B cell (primary cell): ENCODE measurements around the gene ARSA. TPM values are rescaled to one million over a fixed set of nuclear protein-coding genes. Genes with fewer than 3 reads are reported as not detected.

Experiments used
- ATAC-seq: fragments of 200-7000 bp; cut with Tn5 transposase; one replicate; pipeline ENCODE4 v1.10.0; 2021; ENCODE audit warnings: low read depth, mild to moderate bottlenecking, moderate number of reproducible peaks, moderate library complexity
- CTCF ChIA-PET: fragments of 350-600 bp; sonication (Branson Sonifier 250); formaldehyde crosslinking; loops from one replicate; lab custom pipeline; 2021; ENCODE audit warnings: antibody characterized with exemption, inconsistent platforms; lab: Charles Lee
- POLR2A ChIA-PET: fragments of 350-600 bp; sonication (Branson Sonifier 250); formaldehyde crosslinking; loops from one replicate; lab custom pipeline; 2021; ENCODE audit warnings: antibody characterized with exemption; lab: Charles Lee
- DNase-seq: peaks from one replicate; pipeline ENCODE4 v3.0.0; 2013
- H2AFZ ChIP-seq: 2 replicates; pipeline ENCODE4 v1.6.1; 2012; ENCODE audit warnings: mild to moderate bottlenecking, low read depth, low read length; ENCODE audit not compliant: insufficient read depth, poor library complexity, severe bottlenecking
- H3K27ac ChIP-seq, 2 donors: 1 replicate in 1 of 2; 2 replicates in 1 of 2; pipeline ENCODE4 v1.5.1; 2012 to 2013; ENCODE audit warnings: low read length in 2 of 2, mild to moderate bottlenecking in 2 of 2, moderate library complexity in 1 of 2
- H3K27me3 ChIP-seq, 4 experiments: fragments of 200-600 bp in 1 of 4; sonication (generic) in 1 of 4; replicated peaks in 1 of 4; 1 replicate in 2 of 4; 2 replicates in 2 of 4; pipeline versions ENCODE4 v1.6.1 to v1.7.0; 2013 to 2016; ENCODE audit warnings: low read length in 3 of 4, mild to moderate bottlenecking in 2 of 4, mixed read lengths in 1 of 4, moderate library complexity in 1 of 4; ENCODE audit not compliant: insufficient read depth in 4 of 4, control insufficient read depth in 3 of 4; ENCODE audit errors: control extremely low read depth in 1 of 4
- H3K36me3 ChIP-seq, 2 experiments: replicated peaks in 1 of 2; 1 replicate in 1 of 2; 2 replicates in 1 of 2; pipeline versions ENCODE4 v1.6.1 to v1.7.1; 2013; ENCODE audit warnings: low read length in 1 of 2; ENCODE audit not compliant: insufficient read depth in 2 of 2, control insufficient read depth in 1 of 2; ENCODE audit errors: control extremely low read depth in 1 of 2, extremely low read depth in 1 of 2
- H3K4me1 ChIP-seq, 2 donors: fragments of 200-600 bp in 1 of 2; sonication (generic) in 1 of 2; 1 replicate in 1 of 2; 2 replicates in 1 of 2; pipeline versions ENCODE4 v1.5.1 to v1.6.1; 2013 to 2017; ENCODE audit warnings: low read length in 2 of 2; ENCODE audit not compliant: control insufficient read depth in 2 of 2, insufficient read depth in 2 of 2
- H3K4me2 ChIP-seq: replicated peaks from 2 replicates; pipeline ENCODE3; 2012; ENCODE audit warnings: mild to moderate bottlenecking, low read depth, low read length; ENCODE audit not compliant: poor library complexity, severe bottlenecking
- H3K4me3 ChIP-seq, 5 experiments: fragments of 200-600 bp in 1 of 5; sonication (generic) in 1 of 5; 1 replicate in 3 of 5; 2 replicates in 2 of 5; pipeline versions ENCODE4 v1.5.1 to v1.7.0; 2011 to 2016; ENCODE audit warnings: low read length in 4 of 5, mild to moderate bottlenecking in 4 of 5, low read depth in 2 of 5, control low read depth in 1 of 5, moderate library complexity in 1 of 5; ENCODE audit not compliant: insufficient read depth in 1 of 5; ENCODE audit errors: control extremely low read depth in 1 of 5, extremely low read depth in 1 of 5
- H3K79me2 ChIP-seq: fragments of 200-600 bp; sonication (generic); one replicate; pipeline ENCODE4 v1.6.0; 2016; ENCODE audit warnings: low read length; ENCODE audit not compliant: control insufficient read depth, insufficient read depth
- H3K9ac ChIP-seq: fragments of 200-600 bp; sonication (generic); 2 replicates; pipeline ENCODE4 v1.6.1; 2017; ENCODE audit warnings: mild to moderate bottlenecking, low read length, moderate library complexity
- H3K9me3 ChIP-seq, 3 donors: one replicate each; pipeline versions ENCODE4 v1.6.1 to v1.7.1; 2013; ENCODE audit warnings: low read length in 2 of 3; ENCODE audit not compliant: control insufficient read depth in 2 of 3, insufficient read depth in 1 of 3; ENCODE audit errors: control extremely low read depth in 1 of 3
- H4K20me1 ChIP-seq: 2 replicates; pipeline ENCODE4 v1.6.0; 2012; ENCODE audit warnings: mild to moderate bottlenecking, low read length; ENCODE audit not compliant: insufficient read depth, control insufficient read depth, poor library complexity, severe bottlenecking
- H3K27ac Mint-ChIP-seq: one replicate; pipeline ENCODE4 v1.8.0; 2021; ENCODE audit warnings: mixed read lengths
- H3K27me3 Mint-ChIP-seq: one replicate; pipeline ENCODE4 v1.8.0; 2021; ENCODE audit warnings: mixed read lengths
- H3K4me1 Mint-ChIP-seq: one replicate; pipeline ENCODE4 v1.8.0; 2021; ENCODE audit warnings: mixed read lengths
- H3K4me3 Mint-ChIP-seq: one replicate; pipeline ENCODE4 v1.8.0; 2021; ENCODE audit warnings: mixed read lengths
- H3K9me3 Mint-ChIP-seq: one replicate; pipeline ENCODE4 v1.8.0; 2022; ENCODE audit warnings: mixed read lengths; ENCODE audit not compliant: insufficient read depth
- EZH2 ChIP-seq: IDR thresholded peaks from 2 replicates; pipeline ENCODE4 v1.6.1; 2012; ENCODE audit warnings: borderline replicate concordance, low read depth, mild to moderate bottlenecking, moderate library complexity, low read length; ENCODE audit not compliant: insufficient read depth, poor library complexity, severe bottlenecking
- WGBS: methylation state at CpG from one replicate; pipeline ENCODE4 v1.1.5; 2013; ENCODE audit warnings: missing lambda C conversion rate; ENCODE audit not compliant: insufficient coverage; 5-methylcytosine and 5-hydroxymethylcytosine counted together
- intact Hi-C: fragments of 100-400 bp; cut with micrococcal nuclease; formaldehyde crosslinking; loops from one replicate; pipeline ENCODE4 v1.10.0; 2022
- polyA plus RNA-seq: library from polyadenylated mRNA; depleted of rRNA; stranded (reverse); fragments of >200 nt; gene quantifications from 2 replicates; pipeline ENCODE4 v1.2.3, GENCODE V29; 2012
- total RNA-seq, 2 donors: library from RNA; stranded (reverse); fragments of 120-200 nt in 1 of 2; gene quantifications; 1 replicate in 1 of 2; 2 replicates in 1 of 2; pipeline versions ENCODE4 v1.2.3 to v1.2.4, GENCODE V29; 2013 to 2022
- TF ChIP-seq, protein P1 (sequence below): fragments of 200-600 bp; IDR thresholded peaks from one replicate; pipeline ENCODE4 v1.8.0; 2022; ENCODE audit warnings: antibody characterized with exemption, mild to moderate bottlenecking

ARSA gene
- total and polyA plus RNA-seq, 2 donors (not counting 1 experiment from before 2014, with no cell fraction given) = 82.0 to 128 TPM

DNA sequence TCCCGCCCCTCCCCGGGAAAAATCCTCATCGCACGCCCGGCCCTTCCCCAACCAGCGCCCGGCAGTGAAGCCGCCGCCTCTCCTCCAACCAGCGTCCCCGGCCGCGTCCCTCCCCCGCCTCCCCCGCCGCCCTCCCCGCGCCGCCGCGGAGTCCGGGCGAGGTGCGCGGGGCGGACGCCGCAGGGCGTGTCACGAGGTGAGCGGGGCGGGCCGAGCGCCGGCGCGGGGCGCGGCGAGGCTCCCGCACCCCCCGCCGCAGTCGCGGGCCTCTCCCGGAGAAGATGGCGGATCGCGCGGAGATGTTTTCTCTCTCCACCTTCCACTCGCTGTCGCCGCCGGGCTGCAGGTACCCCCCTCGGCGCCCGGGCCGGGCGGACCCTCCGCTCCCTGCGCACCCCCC, 27.4 kb downstream of the ARSA start, which contains the start of gene MAPK8IP2:
TSS of gene MAPK8IP2 (plus strand) at position 256 of the 400 bp plus-strand sequence. CDS start at position 282, 26 bp downstream.
- Histone ChIP-seq H3K4me2 (peak within 1 kb of the TSS; percentile 66), H4K20me1 (no peaks in the 10 kb centered on the region), H3K36me3 (no peaks in the 10 kb centered on the region), H3K4me1 (peaks cover 7 to 9% of the 10 kb centered on the region in 2 donors), H3K27ac (no peak within 1 kb of the TSS), H3K9me3 (peaks cover 0 to 10% (median 0%) of the 10 kb centered on the region in 3 donors), H3K4me3 (no peak within 1 kb of the TSS), H3K27me3 (peaks cover 0 to 59% (median 26%) of the 10 kb centered on the region in 4 experiments), H3K9ac (no peak within 1 kb of the TSS), H2AFZ (no peak within 1 kb of the TSS), H3K79me2 (no peaks in the 10 kb centered on the region)
- TF ChIP-seq, protein P1, sequence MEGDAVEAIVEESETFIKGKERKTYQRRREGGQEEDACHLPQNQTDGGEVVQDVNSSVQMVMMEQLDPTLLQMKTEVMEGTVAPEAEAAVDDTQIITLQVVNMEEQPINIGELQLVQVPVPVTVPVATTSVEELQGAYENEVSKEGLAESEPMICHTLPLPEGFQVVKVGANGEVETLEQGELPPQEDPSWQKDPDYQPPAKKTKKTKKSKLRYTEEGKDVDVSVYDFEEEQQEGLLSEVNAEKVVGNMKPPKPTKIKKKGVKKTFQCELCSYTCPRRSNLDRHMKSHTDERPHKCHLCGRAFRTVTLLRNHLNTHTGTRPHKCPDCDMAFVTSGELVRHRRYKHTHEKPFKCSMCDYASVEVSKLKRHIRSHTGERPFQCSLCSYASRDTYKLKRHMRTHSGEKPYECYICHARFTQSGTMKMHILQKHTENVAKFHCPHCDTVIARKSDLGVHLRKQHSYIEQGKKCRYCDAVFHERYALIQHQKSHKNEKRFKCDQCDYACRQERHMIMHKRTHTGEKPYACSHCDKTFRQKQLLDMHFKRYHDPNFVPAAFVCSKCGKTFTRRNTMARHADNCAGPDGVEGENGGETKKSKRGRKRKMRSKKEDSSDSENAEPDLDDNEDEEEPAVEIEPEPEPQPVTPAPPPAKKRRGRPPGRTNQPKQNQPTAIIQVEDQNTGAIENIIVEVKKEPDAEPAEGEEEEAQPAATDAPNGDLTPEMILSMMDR = no peak
- no peak for TF ChIP-seq EZH2
- H3K9me3 Mint-ChIP-seq = no peaks in the 10 kb centered on the region
- no peak for DNase-seq
- ChIA-PET CTCF (no interaction called here), POLR2A (no interaction called here)
- peak within 1 kb of the TSS; percentile 81 for H3K4me3 Mint-ChIP-seq
- peaks cover 12% of the 10 kb centered on the region for H3K4me1 Mint-ChIP-seq
- H3K27me3 Mint-ChIP-seq = peaks cover 28% of the 10 kb centered on the region
- under 1% methylated on average over 56 of the region's 61 CpGs for WGBS
- intact Hi-C loops = no loop called here
- H3K27ac Mint-ChIP-seq = no peak within 1 kb of the TSS
- ATAC-seq = peak; percentile 28

DNA sequence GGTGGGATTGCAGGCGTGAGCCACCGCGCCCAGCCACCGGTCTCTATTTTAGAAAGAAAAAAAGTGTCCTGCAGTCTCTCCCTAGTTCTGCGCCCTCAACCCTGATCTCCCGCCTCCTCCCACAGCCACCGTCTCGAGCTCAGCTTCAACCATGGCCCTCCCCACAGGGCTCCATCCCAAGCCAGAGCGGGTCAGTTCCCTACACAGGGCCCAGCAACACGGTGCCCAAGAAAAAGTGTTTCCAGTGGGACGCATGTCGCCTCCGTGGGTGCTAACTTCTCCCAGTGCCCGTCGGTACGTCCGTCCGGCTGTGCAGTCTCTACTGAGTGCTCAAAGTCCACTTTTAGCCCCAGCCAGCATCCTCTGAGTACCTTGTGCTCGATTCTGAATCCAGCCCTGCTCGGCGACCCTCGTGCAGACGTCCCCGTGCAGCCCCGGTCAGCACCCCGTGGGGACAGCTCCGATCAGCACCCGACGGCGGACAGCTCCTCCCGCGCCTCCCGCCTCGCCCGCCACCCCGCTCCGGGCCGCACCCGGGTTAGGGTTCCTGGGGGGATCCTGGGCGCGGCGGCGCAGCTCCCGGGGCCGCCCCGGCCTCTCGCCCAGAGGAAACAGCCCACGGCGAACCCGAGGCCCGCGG, 28.0 kb downstream of the ARSA start:
- H3K27ac ChIP-seq = no peak overlapping the region
- H3K27me3 Mint-ChIP-seq = peaks cover 28% of the 10 kb centered on the region
- peaks cover 0 to 10% (median 0%) of the 10 kb centered on the region in 3 donors for H3K9me3 ChIP-seq
- H3K27ac Mint-ChIP-seq = no peak overlapping the region
- H3K4me2 ChIP-seq = peak overlapping the region; percentile 66
- no peak overlapping the region for H3K4me3 ChIP-seq
- intact Hi-C loops = no loop called here
- peaks cover 12% of the 10 kb centered on the region for H3K4me1 Mint-ChIP-seq
- no peak for TF ChIP-seq EZH2
- TF ChIP-seq, protein P1 = no peak
- no peak overlapping the region for H2AFZ ChIP-seq
- H3K9me3 Mint-ChIP-seq = no peaks in the 10 kb centered on the region
- H3K27me3 ChIP-seq = peaks cover 0 to 54% (median 26%) of the 10 kb centered on the region in 4 experiments
- CTCF ChIA-PET = interaction anchor here (0.7 kb wide), 1 partner anchor 64 kb away, joined by 3 read pairs; no protein-coding TSS in a partner anchor
- WGBS = 14% methylated on average over 50 of the region's 52 CpGs
- peaks cover 7 to 9% of the 10 kb centered on the region in 2 donors for H3K4me1 ChIP-seq
- no peaks in the 10 kb centered on the region for H3K36me3 ChIP-seq
- no peaks in the 10 kb centered on the region for H3K79me2 ChIP-seq
- H3K9ac ChIP-seq = no peak overlapping the region
- peak overlapping the region; percentile 77 for H3K4me3 Mint-ChIP-seq
- peak; percentile 89 for ATAC-seq
- H4K20me1 ChIP-seq = no peaks in the 10 kb centered on the region
- DNase-seq = peak; percentile 75
- POLR2A ChIA-PET = no interaction called here
